Measurements from ENCODE around the gene FUT4.
"Not testable (repeated sequence)": the region's sequence is repeated elsewhere in the genome, so short reads cannot be mapped to it uniquely, and the experiment has no call there.

FUT4 gene

DNA sequence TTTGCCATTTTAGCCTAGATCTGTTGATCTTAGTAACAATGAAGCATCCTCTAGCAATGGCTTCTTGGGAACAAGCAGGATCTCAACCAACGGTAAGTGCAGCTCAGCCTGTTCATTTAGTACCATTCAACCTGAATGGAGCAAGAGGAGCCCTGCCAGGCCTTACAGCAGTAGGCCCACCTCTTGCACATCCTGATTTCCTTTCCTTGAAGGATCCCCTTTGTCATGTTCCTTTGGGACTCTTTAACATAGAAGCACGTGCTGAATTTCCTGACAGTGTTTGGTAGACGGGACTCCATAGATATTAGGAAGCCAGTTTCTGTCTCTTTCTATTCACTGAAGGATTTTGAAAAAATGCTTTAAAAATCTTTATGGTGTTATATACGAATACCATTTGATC is 25.0 kb downstream of the FUT4 start:
- DNase-seq, result no peak

DNA sequence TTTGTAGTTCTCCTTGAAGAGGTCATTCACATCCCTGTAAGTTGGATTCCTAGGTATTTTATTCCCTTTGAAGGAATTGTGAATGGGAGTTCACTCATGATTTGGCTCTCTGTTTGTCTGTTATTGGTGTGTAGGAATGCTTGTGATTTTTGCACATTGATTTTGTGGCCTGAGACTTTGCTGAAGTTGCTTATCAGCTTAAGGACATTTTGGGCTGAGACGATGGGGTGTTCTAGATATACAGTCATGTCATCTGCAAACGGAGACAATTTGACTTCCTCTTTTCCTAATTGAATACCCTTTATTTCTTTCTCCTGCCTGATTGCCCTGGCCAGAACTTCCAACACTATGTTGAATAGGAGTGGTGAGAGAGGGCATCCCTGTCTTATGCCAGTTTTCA is 29.3 kb downstream of the FUT4 start:
- not testable (repeated sequence) for DNase-seq

DNA sequence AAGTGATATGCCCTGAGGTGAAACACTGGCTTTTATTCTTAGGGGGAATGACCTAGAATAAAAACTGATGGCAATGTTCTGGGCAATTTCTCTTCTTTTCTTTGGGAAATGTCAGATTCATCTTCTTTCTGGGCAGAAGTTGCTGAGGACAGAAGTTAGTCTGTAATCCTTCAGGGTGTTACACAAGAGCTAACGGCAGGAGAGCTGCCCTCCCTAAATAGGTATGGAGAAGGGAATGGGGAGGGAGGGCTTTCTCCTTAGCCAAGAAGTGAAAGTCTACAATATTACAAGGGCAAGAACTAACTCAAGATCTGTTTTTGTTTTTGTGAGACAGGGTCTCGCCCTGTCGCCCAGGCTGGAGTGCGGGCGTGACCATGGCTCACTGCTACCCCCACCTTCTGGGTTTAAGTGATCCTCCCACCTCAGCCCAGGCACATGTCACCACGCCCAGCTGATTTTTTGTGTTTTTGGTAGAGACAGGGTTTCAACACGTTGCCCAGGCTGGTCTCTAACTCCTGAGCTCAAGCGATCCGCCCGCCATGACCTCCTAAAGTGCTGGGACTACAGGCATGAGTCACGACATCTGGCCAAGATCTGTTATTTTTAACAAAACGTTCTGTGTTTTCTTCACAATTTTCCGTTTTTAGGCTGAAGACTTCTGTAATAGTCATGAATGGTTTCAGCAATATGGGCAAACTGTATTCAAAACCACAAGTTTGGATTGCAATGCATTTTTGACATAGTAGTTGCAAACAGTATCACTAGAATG is 30.7 kb downstream of the FUT4 start:
- no peak for DNase-seq

DNA sequence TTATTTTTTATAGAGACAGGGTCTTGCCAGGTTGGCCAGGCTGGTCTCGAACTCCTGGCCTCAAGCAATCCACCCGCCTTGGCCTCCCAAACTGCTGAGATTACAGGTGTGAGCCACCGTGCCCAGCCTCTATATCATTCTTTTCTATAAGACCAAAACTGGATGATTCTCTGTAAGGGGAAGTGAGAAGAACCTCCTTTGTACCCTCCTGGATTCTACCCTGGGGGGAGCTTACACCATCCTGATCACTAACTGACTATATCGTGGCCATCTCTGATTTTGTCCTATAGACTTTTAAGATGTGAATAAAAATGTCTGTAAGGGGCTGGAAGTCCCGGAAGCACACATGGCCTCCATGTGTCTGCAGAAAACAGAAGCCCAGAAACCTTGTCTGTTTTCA is 32.6 kb downstream of the FUT4 start:
- no peak for DNase-seq

DNA sequence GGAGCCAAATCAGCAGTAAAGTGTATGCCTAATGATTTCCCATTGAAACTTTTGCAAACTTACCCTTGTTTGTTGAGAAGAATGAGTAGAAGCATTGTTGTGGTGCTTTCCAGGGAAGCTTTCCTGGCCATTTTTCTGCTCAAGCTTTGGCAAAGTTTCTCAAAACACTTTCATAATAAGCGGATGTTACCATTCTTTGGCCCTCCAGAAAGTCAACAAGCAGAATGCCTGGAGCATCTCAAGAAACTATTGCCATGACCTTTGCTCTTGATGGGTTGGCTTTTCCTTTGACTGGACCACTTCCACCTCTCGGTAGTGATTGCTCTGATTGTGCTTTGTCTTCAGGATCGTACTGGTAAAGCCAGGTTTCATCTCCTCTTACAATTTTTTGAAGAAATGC is 34.1 kb downstream of the FUT4 start:
- no peak for DNase-seq

DNA sequence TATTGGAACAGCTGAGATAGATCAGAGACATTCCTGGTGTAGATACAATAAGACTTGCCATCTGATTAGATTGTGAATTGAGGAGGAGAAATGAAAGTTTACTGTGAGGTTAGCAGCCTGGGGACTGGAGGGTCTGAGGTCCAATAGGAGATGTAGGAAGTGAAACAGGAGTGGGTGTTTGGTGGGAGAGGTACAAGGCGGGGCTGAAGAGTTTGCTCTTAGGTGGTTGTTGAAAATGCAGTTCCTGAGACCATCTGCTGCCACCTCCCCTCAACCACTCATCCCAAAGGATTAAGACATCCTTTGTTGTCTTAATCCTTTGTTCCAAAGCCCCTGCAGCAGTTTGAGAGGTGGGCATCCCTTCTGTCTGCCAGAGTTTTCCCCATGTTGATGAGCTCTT is 38.2 kb downstream of the FUT4 start:
- DNase-seq, result no peak

DNA sequence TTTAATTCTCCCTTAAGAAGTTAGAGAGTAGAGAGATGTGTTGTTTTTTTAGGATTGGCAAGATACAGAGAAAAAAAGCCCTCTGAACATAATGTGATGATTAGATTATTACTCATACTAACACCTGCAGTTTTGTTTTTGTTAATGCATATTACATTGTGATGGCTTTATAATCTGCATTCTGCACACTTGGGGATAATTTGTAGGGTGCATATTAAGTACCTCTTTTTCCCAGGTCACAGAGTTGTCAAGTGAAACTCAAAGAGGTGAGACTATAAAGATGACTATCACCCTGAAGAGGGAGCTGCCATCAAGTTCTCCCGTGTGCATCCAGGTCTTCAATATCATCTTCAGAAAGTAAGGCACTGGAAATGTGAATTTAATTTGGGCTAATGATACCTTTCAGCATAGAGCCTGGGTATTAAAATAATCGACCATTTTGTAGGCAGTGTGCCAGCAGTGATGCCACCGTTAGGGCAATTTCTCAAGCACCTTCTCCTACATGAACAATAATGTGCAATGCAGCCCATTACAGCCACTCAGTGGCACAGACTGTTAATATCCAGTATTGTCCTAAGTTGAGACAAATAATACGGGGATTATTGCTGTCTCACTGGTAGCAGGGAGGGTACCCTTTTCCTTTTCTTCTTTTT is 39.6 kb downstream of the FUT4 start:
- DNase-seq, result no peak

DNA sequence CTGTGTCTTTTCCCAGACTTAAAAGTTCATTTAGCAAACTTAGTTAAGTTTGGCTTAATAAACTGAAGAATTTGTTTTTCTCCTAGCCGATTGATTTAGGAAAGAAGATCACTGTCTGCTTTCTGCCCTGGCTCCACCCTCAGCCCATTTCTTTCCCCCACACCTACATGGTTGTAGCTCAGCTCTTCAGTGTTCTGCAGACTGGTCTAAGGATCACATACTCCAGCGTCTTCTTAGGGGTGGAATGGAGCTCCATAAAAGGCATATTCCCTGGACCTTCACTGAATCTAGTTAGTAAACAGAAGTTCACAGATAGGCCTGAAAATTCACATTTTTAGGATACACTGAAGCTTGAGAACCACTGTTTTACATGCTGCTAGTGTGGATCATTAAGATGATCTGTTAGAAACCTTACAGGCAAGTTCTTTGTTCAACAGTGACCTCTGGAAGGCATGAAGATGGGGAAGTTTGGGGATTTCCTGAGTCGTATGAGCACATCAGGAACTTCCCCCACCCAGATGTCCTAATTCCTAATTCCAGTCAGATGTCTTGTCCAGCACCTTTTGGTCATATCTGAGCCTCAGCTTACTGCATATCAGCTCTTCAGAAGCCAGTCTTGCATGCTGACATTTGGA is 40.3 kb downstream of the FUT4 start:
- DNase-seq, result no peak

DNA sequence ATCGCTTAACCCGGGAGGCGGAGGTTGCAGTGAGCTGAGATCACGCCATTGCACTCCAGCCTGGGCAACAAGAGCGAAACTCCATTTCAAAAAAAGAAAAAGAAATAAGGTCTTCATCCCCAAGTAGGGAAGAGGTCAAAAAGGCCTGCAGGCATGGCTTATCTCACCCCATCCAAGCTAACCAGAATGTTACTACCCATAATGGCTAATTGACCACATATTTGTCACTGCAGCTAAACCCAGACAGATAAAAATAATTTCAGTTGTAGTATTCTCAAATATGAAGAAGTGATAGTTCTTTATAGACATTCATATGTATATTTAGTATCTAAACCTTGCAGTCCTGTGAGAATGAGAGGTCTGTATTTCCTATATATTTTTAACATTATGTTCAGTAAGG is 41.3 kb downstream of the FUT4 start:
- DNase-seq, result no peak

DNA sequence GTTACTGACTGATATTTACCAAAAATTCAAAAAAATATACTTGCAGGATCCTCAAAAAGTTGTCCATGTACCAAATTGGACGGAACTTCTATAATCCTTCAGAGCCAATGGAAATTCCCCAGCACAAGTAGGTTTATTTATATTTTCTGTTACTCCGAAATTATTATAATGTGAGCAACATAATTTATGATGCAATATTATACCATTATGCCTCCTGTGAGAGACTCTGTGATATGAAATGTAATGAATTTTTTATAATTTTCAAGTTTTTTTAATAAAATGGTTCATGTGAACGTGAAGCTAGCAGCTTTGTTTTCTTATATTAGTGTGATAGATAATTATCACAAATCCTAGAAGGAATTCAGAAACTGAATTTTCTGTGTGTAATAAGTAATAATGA is 41.7 kb downstream of the FUT4 start:
- no peak for DNase-seq

DNA sequence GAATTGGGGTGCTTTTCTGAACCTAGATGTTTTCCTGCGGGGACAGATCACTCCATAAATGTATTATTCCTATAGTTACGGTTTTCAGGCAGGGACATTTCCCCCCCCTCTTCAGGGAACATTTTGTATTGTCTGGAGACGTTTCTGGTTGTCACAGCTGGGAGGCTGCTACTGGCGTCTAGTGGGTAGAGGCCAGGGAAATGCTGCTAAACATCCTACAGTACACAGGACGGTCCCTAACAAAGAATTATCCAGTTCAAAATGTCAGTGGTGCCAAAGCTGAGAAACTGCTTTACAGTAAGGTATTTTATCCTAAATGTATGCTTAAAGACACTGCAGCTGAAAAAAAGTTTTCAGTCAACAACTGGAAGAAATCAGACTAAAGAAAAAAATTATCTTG is 42.8 kb downstream of the FUT4 start:
- DNase-seq, result no peak

DNA sequence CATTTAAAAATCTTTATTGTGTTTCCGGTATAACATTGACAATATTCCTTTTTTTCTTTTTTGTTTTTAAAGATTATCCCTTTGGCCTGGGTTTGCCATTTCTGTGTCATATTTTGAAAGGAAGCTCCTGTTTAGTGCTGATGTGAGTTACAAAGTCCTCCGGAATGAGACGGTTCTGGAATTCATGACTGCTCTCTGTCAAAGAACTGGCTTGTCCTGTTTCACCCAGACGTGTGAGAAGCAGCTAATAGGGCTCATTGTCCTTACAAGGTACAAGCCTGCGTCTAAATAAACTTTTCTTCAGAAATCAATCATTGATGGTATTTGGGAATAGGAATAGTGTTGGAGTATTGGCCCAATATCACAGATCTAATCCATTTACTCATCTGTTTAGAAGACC is 43.3 kb downstream of the FUT4 start:
- DNase-seq, result no peak

DNA sequence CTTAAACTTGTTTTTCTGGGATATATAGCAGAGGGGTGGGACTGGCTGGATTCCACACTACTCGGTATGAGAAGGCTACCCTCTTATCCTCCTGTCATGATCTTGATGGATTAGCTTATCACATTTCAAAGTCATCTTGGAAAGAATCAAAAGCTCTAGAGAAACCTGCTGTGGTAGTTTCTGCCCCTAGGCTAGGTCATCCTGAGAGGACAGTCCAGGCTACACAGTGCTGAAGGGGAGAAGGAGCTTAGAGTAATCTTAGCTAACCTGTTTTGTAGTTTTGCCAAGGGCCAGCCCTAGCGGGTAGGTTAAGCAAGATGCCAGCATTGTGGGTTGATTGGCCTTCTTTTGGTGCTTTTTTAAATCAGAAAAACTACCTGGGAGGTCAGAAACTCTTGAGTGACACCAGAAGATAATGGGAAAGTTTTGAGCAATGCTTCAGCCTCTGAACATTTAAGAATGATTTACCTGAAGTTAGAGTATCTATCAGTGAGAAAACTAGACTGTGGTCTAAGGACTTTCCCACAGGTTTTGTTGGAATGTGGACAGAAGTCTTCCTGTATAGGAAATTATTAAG is 44.7 kb downstream of the FUT4 start:
- no peak for DNase-seq

DNA sequence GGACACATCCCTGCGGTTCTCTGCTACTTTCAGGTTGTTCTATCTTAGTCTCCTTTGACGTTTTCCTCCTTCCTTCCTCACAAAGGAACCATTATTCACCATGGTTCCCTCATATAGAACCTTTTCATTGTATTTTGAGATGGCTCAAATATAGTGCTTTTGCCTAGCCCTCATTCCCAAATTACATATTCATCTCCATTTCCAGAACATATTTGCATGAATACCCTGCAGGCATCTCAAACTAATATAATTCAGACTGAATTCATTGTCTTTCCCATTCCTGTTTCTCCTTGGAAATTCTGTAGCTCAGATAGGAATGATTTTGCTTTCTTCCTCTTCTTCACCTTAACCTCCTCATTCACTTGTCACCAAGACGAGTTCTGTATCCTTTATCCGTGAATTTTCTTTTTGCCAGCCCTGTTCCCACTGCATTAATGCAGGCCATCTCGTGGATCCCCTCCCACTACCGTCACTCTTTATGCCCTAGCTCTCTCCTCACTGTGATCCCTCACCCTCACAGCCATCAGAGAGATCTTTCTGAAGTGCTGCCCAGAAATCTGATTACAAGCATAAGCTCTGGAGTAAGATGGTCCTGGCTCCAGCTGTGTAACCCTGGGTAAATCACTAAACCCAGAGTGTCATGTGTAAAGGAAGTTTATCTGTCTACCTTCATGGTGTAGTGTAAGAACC is 46.8 kb downstream of the FUT4 start:
- no peak for DNase-seq

DNA sequence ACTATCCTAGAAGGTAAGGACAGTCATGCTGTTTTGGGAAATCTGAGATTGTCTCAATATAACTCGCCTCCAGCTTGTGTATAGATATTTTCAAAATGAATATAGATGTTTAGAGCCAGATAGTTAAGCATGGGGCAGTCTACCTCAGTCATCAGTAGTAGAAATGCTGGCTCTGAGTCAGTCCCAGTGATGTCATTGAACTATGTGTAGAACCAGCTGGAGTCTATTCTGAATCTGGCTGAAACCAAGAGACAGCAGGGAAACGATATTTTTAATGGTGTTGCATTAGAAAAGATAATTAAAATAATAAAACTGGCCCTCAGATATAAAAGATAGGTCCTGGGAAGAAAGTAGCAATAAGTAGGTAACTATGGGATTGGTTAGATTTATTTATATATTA is 49.3 kb downstream of the FUT4 start:
- DNase-seq, result no peak

DNA sequence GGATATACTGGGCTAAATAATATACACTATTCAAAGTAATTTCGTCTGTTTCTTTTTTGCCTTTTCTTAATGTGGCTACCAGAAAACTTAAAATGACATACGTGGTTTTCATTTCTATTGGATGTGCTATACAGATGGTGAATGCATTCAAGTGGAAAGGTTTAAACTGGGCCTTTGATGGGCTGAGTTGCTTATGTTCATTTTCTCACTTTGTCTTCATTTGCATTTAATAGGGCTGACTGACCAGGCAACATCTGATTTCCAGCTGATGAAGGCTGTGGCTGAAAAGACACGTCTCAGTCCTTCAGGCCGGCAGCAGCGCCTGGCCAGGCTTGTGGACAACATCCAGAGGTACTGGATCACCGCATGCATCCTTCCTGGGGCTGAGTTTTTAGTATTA is 51.4 kb downstream of the FUT4 start:
- no peak for DNase-seq

DNA sequence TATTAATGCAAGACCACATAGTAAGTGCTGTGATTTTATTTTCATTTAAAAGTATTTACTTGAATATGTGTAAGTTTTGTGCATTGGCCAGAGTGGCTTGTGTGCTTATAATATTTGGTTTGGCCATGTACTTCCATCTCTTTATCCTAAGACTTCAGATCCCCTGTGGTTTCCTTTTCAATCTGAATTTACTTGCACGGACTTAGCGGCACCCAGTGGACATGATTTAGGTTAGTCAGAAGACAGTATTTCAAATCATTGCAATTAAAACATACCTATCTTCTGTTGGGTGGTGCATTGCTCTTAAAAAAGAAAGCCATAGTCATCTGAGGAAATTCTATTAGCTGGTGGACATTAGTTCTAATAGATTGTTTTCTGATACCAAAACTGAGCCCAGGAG is 54.2 kb downstream of the FUT4 start:
- no peak for DNase-seq
